WTC11 (cell line): ENCODE measurements around the gene INHBB. TPM values are rescaled to one million over a fixed set of nuclear protein-coding genes. Genes with fewer than 3 reads are reported as not detected.
"Not testable (repeated sequence)": the region's sequence is repeated elsewhere in the genome, so short reads cannot be mapped to it uniquely, and the experiment has no call there.

ENCODE experiments used
- ATAC-seq: fragments of 200-7000 bp; cut with Tn5 transposase; 2 replicates; pipeline ENCODE4 v1.10.0; 2021; ENCODE audit warnings: mild to moderate bottlenecking, moderate library complexity
- CTCF ChIA-PET: fragments of 300-600 bp; sonication (Branson Sonifier 250); formaldehyde crosslinking; loops from one replicate; lab custom pipeline; 2021; ENCODE audit warnings: antibody characterized with exemption; lab: Charles Lee
- POLR2A ChIA-PET: fragments of 350-600 bp; sonication (Branson Sonifier 250); formaldehyde crosslinking; loops from one replicate; lab custom pipeline; 2021; ENCODE audit warnings: antibody characterized with exemption; lab: Charles Lee
- DNase-seq: peaks from one replicate; pipeline ENCODE4 v3.0.0; 2021; ENCODE audit warnings: low spot score
- H3K27ac Mint-ChIP-seq: 2 replicates; pipeline ENCODE4 v1.8.0; 2021; ENCODE audit warnings: mixed read lengths
- H3K27me3 Mint-ChIP-seq: 2 replicates; pipeline ENCODE4 v1.8.0; 2021; ENCODE audit warnings: low read depth, mild to moderate bottlenecking, moderate library complexity, mixed read lengths
- H3K36me3 Mint-ChIP-seq: 2 replicates; pipeline ENCODE4 v1.8.0; 2021; ENCODE audit warnings: mixed read lengths
- H3K4me1 Mint-ChIP-seq: 2 replicates; pipeline ENCODE4 v1.8.0; 2022; ENCODE audit warnings: mixed read lengths
- H3K4me3 Mint-ChIP-seq: 2 replicates; pipeline ENCODE4 v1.8.0; 2021; ENCODE audit warnings: mild to moderate bottlenecking, moderate library complexity, mixed read lengths
- H3K9me3 Mint-ChIP-seq: 2 replicates; pipeline ENCODE4 v1.8.0; 2021; ENCODE audit warnings: mixed read lengths
- EMX1 ChIP-seq: fragments of 250-450 bp; sonication (Bioruptor Pico); IDR thresholded peaks from 2 replicates; pipeline ENCODE4 v1.8.0; 2021; ENCODE audit warnings: mild to moderate bottlenecking
- ERG ChIP-seq: fragments of 250-450 bp; sonication (Bioruptor Pico); IDR thresholded peaks from 2 replicates; pipeline ENCODE4 v1.8.0; 2021; ENCODE audit warnings: mild to moderate bottlenecking
- ESRRA ChIP-seq: sonication (generic); formaldehyde crosslinking; IDR thresholded peaks from 2 replicates; pipeline ENCODE4 v1.8.1; 2022; ENCODE audit warnings: mild to moderate bottlenecking, missing genetic modification reagents, borderline replicate concordance
- FOXP1 ChIP-seq: sonication (generic); formaldehyde crosslinking; IDR thresholded peaks from 2 replicates; pipeline ENCODE4 v1.8.0; 2022; ENCODE audit warnings: missing genetic modification reagents, mild to moderate bottlenecking, moderate library complexity, borderline replicate concordance
- GTF2I ChIP-seq: fragments of 250-450 bp; sonication (Bioruptor Pico); conservative IDR thresholded peaks from 2 replicates; pipeline ENCODE4 v1.4.0; 2021; ENCODE audit warnings: mild to moderate bottlenecking
- JUN ChIP-seq: sonication (generic); formaldehyde crosslinking; IDR thresholded peaks from 2 replicates; pipeline ENCODE4 v1.8.0; 2023; ENCODE audit warnings: mild to moderate bottlenecking, missing genetic modification reagents
- NFATC4 ChIP-seq: fragments of 250-450 bp; sonication (Bioruptor Pico); IDR thresholded peaks from 2 replicates; pipeline ENCODE4 v1.9.0; 2021; ENCODE audit warnings: mild to moderate bottlenecking
- NFYB ChIP-seq: sonication (generic); formaldehyde crosslinking; conservative IDR thresholded peaks from 2 replicates; pipeline ENCODE4 v1.8.0; 2022; ENCODE audit warnings: low read depth, missing genetic modification reagents
- NR1H2 ChIP-seq: sonication (generic); formaldehyde crosslinking; IDR thresholded peaks from 2 replicates; pipeline ENCODE4 v1.9.0; 2021; ENCODE audit warnings: mild to moderate bottlenecking, moderate library complexity, missing genetic modification reagents
- PRDM15 ChIP-seq: sonication (generic); formaldehyde crosslinking; IDR thresholded peaks from 2 replicates; pipeline ENCODE4 v1.8.0; 2022; ENCODE audit warnings: missing genetic modification reagents
- TCF7 ChIP-seq: sonication (generic); formaldehyde crosslinking; IDR thresholded peaks from 2 replicates; pipeline ENCODE4 v1.8.0; 2022; ENCODE audit warnings: mild to moderate bottlenecking, low read depth, missing genetic modification reagents, moderate library complexity
- ZNF121 ChIP-seq: sonication (generic); formaldehyde crosslinking; IDR thresholded peaks from 2 replicates; pipeline ENCODE4 v1.8.0; 2023; ENCODE audit warnings: missing genetic modification reagents
- ZNF138 ChIP-seq: sonication (generic); formaldehyde crosslinking; conservative IDR thresholded peaks from 2 replicates; pipeline ENCODE4 v1.8.1; 2022; ENCODE audit warnings: mild to moderate bottlenecking, moderate library complexity, missing genetic modification reagents
- ZNF263 ChIP-seq: sonication (generic); formaldehyde crosslinking; IDR thresholded peaks from 2 replicates; pipeline ENCODE4 v1.8.1; 2022; ENCODE audit warnings: low read depth, mild to moderate bottlenecking, moderate library complexity, missing genetic modification reagents
- ZNF396 ChIP-seq: fragments of 250-450 bp; sonication (Bioruptor Pico); IDR thresholded peaks from 2 replicates; pipeline ENCODE4 v1.8.0; 2021; ENCODE audit warnings: mild to moderate bottlenecking, moderate library complexity, borderline replicate concordance
- total RNA-seq: library from RNA; stranded (reverse); gene quantifications from 3 replicates; pipeline ENCODE4 v1.2.3, GENCODE V29; 2021
- TF ChIP-seq, protein P1 (sequence below): fragments of 250-450 bp; sonication (Bioruptor Pico); IDR thresholded peaks from 2 replicates; pipeline ENCODE4 v1.9.0; 2021; ENCODE audit warnings: mild to moderate bottlenecking, borderline replicate concordance
- TF ChIP-seq, protein P2 (sequence below): sonication (generic); formaldehyde crosslinking; IDR thresholded peaks from 2 replicates; pipeline ENCODE4 v1.8.1; 2023; ENCODE audit warnings: mild to moderate bottlenecking, missing genetic modification reagents, moderate library complexity

Gene INHBB
- total RNA-seq, 1 experiment from 2014 or later: 0.26 TPM

DNA sequence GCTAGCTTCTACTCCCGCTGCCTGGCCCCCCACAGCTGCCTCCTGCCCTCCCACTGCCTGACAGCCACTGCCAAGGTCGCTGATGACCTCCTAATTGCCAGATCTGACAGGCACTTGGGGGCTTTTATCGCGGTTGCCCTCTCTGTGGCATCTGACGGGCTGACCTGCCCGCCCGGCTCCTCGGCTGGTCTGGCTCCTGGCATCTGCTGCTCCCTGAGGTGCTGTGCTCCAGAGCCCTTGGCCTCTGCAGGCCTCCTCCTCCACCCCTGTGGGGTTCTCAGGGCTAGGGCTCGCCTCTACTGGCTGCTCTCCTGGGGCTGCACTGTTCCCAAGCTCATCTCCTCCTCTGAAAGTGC lies 43.1 kb downstream of the INHBB start:
- H3K36me3 Mint-ChIP-seq: no peaks in the 10 kb centered on the region
- DNase-seq: no peak
- H3K27ac Mint-ChIP-seq: no peak overlapping the region
- TF ChIP-seq JUN (no peak), NFYB (CRISPR knock-in tag) (no peak), ERG (no peak), TCF7 (CRISPR knock-in tag) (no peak), NR1H2 (CRISPR knock-in tag) (no peak), EMX1 (CRISPR knock-in tag) (no peak), NFATC4 (CRISPR knock-in tag) (no peak), ZNF396 (no peak), GTF2I (CRISPR knock-in tag) (no peak), ZNF121 (CRISPR knock-in tag) (no peak), FOXP1 (CRISPR knock-in tag) (no peak), PRDM15 (CRISPR knock-in tag) (no peak)
- TF ChIP-seq, protein P1, sequence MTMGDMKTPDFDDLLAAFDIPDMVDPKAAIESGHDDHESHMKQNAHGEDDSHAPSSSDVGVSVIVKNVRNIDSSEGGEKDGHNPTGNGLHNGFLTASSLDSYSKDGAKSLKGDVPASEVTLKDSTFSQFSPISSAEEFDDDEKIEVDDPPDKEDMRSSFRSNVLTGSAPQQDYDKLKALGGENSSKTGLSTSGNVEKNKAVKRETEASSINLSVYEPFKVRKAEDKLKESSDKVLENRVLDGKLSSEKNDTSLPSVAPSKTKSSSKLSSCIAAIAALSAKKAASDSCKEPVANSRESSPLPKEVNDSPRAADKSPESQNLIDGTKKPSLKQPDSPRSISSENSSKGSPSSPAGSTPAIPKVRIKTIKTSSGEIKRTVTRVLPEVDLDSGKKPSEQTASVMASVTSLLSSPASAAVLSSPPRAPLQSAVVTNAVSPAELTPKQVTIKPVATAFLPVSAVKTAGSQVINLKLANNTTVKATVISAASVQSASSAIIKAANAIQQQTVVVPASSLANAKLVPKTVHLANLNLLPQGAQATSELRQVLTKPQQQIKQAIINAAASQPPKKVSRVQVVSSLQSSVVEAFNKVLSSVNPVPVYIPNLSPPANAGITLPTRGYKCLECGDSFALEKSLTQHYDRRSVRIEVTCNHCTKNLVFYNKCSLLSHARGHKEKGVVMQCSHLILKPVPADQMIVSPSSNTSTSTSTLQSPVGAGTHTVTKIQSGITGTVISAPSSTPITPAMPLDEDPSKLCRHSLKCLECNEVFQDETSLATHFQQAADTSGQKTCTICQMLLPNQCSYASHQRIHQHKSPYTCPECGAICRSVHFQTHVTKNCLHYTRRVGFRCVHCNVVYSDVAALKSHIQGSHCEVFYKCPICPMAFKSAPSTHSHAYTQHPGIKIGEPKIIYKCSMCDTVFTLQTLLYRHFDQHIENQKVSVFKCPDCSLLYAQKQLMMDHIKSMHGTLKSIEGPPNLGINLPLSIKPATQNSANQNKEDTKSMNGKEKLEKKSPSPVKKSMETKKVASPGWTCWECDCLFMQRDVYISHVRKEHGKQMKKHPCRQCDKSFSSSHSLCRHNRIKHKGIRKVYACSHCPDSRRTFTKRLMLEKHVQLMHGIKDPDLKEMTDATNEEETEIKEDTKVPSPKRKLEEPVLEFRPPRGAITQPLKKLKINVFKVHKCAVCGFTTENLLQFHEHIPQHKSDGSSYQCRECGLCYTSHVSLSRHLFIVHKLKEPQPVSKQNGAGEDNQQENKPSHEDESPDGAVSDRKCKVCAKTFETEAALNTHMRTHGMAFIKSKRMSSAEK (CRISPR knock-in tag): no peak
- CTCF ChIA-PET: interaction anchor here (0.6 kb wide), 1 partner anchor 16 kb away, joined by 3 read pairs; no protein-coding TSS in a partner anchor
- peaks cover 4% of the 10 kb centered on the region for H3K27me3 Mint-ChIP-seq
- H3K4me1 Mint-ChIP-seq: peaks cover 17% of the 10 kb centered on the region
- ATAC-seq: no peak
- H3K4me3 Mint-ChIP-seq: no peak overlapping the region
- no peaks in the 10 kb centered on the region for H3K9me3 Mint-ChIP-seq
- POLR2A ChIA-PET: interaction anchor here (1.0 kb wide), 1 partner anchor 14 kb away, joined by 3 read pairs; no protein-coding TSS in a partner anchor

DNA sequence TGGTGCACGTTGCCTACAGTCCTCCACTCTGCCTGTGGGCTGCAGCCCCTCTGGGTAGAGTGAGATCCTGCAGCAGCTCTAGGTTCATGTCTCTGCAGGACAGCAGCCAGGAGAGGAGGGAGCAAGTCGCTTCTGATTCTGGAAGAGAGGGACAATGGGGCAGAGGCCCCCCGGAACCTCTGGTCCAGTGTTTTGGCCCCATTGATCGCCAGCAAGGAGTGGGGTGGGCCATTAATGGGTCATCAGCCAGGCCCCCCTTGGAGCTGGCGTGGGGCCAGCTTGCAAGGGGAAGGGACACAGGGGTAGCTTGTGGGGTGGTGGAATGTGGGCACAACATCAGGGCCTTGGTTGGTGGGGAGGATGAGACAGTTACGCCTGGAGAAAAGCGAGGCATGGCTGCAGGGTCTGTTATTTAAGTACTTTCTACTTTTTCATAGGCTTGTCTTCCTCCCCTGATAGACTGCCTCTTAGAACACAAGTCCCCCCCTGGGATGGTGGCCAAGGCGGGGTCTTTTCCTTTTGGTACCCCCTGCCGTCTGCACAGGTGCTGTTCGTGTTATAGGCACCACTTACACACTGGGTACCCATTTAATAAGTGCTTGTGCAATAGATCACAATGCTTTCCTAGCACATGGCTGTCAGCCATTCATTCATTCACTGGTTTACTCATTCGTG lies 44.6 kb downstream of the INHBB start:
- TF ChIP-seq ZNF138 (no peak), ZNF263 (CRISPR knock-in tag) (no peak), ESRRA (CRISPR knock-in tag) (no peak)
- TF ChIP-seq, protein P2, sequence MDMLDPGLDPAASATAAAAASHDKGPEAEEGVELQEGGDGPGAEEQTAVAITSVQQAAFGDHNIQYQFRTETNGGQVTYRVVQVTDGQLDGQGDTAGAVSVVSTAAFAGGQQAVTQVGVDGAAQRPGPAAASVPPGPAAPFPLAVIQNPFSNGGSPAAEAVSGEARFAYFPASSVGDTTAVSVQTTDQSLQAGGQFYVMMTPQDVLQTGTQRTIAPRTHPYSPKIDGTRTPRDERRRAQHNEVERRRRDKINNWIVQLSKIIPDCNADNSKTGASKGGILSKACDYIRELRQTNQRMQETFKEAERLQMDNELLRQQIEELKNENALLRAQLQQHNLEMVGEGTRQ: no peak
- H3K4me3 Mint-ChIP-seq: no peak overlapping the region
- DNase-seq (no peak), ATAC-seq (no peak)
- H3K27ac Mint-ChIP-seq: no peak overlapping the region
- H3K9me3 Mint-ChIP-seq: no peaks in the 10 kb centered on the region
- peaks cover 10% of the 10 kb centered on the region for H3K27me3 Mint-ChIP-seq
- POLR2A ChIA-PET: no interaction called here
- CTCF ChIA-PET: no interaction called here
- H3K4me1 Mint-ChIP-seq: peaks cover 11% of the 10 kb centered on the region
- H3K36me3 Mint-ChIP-seq: no peaks in the 10 kb centered on the region

- H3K27me3 Mint-ChIP-seq: peaks cover 11% of the 10 kb centered on the region
Observed at GRCh38 chr2:120391382-120391781, 45.4 kb downstream of the INHBB start.

More at GRCh38 chr2:120391382-120391781, 45.4 kb downstream of the INHBB start:
- H3K4me3 Mint-ChIP-seq, DNase-seq, H3K36me3 Mint-ChIP-seq, H3K4me1 Mint-ChIP-seq, H3K27ac Mint-ChIP-seq, POLR2A ChIA-PET, ATAC-seq, CTCF ChIA-PET, H3K9me3 Mint-ChIP-seq: not testable (repeated sequence)
